HG03439 (cell line): ENCODE measurements around the gene FBXL20.

Experiments used
- ATAC-seq: cut with Tn5 transposase; IDR thresholded peaks from one replicate; pipeline ENCODE4 v1.9.1; 2021; ENCODE audit warnings: mild to moderate bottlenecking, moderate library complexity; ENCODE audit not compliant: unreplicated experiment

Gene FBXL20

DNA sequence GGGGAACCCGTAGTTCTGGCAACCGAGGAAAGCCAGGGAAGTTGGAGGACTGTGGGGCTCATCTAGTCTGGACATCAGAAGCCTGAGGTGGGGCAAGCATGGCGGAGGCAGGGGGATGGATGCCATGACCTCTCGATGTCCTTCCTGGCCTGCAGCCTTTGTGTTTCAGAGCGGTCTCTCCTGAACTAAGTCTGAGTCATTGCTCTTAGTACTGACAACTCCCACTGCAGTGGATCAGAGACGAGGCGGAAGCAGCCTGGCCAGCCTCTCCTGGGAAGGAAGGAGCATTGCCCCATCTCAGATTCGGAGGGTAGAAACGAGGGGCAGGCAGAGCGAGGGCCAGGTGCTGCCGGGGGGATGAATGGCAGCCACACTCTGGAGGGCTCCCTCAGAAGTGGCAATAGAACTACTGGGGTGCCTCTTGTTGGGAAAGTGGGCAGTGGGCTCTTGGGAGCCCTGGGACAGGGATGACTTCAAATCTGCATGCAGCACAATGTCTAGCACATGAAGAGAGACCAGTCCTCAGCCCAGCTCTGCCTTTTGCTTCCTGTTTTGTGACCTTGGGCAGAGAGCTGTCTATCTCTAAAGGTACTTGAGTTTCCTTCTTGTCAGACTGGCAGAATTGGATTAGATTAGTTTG lies 172.0 kb downstream of the FBXL20 start:
- ATAC-seq, result no peak

DNA sequence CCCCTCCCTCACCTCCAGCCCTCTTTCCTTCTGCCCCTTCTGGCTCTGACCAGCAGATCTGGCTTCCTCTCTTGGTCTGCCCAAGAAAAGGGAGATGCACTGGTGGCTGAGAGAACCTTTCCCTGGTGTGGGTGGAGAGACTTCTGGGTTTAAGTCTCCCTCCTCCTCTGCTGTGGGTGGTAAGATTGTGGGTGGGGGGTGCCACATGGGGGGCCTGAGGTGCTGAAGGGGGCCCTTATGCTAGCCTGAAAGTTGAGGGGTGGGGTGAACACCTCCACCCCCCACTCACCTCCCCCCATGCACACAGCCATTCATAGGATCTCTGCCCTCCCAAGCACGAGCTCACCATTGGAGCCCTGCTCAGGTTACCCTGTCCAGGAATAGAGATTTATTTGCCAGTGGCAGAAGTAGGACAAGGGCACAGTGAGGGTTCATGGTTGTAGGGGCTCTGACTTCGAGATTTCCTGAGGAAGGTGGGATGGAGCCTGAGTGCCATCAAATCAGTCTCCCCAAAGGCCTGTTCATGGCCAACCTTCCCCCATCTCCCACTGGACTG lies 174.0 kb downstream of the FBXL20 start:
- ATAC-seq, result no peak

DNA sequence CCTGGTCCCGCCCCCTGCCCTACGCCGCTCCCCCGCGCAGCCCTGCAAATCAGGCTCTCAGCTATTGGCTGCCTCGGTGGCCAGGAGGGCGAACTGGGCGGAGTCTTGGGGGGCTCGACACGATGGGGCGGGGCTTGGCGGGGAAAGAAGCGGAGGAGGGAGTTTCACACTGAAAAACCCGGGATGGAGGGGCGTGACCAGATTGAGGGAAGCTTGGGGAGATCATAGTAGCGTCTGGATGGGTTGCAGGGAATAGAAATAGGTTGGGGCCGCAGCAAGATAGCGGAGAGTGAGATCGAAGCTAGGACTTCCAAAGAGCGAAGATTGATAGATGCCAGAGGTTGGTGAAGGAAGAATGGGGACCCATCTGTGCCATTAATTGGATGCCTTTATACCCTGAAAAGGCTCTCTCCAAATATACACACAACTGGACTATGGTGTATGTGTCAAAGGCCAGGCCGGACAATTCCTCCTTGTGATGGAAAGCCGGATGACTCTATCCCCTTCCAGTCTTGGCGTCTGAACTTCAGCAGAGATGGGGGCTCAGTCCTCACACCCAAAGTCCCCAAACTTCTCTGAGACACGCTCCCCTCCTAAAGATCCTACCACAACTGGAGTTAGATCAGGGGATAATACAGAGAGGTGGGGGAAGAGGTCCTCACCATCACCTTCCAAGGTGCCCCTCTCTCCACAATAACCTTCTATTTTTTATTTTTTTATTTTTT lies 175.3 kb downstream of the FBXL20 start:
- ATAC-seq, result no peak

DNA sequence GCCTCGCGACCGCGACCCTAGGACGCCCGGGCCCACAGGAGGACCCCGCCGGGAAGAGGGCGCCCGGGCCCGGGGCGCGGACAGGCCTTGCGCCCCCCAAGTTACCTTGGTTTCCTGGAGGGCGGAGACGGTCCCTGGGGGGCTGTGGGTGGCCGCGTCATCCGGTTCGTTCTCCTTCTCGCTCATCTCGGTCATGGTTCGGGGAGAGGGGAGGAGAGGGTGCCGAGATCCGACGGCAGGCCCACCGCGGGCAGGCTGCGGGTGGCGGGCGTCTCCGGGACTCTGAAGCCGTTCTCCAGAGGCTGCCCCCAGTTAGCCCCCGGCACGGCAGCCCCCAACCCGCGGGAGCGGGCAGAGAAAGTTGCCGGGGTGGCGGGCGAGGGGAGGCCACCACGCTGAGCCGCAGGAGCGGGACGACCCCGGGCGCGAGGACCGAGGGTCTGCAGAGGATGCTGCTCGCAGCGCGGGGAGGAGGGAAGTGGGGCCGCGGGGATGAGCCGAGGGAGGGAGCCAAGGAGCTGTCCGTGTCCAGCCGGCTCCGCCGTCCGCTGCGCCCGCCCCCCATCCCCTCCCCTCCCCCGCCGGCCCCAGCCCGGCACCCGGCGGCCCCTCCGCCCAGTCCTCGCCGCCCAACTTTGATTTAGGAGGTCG lies 176.0 kb downstream of the FBXL20 start, which contains the start of gene STAC2:
Gene STAC2, minus strand, starts transcription at position 638 of the 651 bp plus-strand sequence. Its CDS starts 443 bp downstream, at position 195.
- ATAC-seq, result no peak

DNA sequence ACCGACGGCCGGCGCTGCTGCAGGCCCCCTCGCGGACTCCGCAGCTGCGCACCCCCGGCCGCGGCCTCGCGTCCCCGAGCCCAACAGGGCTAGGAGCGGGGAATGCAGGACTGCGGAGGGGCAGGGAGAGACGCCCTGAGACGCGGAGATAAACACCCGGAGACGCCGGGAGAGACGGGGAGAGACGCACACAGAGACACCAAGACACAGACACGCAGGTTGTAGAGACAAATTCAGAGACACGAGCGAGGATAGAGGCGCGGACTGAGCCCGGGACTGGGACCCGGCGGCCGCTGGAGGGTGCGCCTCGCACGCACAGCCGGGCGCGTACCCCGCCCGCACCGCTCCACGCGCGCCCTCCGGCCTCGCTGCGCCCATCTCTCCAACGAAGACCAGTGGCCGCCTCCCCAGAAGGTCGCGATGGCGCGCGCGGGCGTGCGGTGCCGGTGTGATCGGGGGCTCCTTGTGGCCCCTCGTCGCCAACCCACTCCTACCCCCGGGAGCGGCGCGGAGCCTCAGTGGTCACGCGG lies 176.6 kb downstream of the FBXL20 start:
- no peak for ATAC-seq

DNA sequence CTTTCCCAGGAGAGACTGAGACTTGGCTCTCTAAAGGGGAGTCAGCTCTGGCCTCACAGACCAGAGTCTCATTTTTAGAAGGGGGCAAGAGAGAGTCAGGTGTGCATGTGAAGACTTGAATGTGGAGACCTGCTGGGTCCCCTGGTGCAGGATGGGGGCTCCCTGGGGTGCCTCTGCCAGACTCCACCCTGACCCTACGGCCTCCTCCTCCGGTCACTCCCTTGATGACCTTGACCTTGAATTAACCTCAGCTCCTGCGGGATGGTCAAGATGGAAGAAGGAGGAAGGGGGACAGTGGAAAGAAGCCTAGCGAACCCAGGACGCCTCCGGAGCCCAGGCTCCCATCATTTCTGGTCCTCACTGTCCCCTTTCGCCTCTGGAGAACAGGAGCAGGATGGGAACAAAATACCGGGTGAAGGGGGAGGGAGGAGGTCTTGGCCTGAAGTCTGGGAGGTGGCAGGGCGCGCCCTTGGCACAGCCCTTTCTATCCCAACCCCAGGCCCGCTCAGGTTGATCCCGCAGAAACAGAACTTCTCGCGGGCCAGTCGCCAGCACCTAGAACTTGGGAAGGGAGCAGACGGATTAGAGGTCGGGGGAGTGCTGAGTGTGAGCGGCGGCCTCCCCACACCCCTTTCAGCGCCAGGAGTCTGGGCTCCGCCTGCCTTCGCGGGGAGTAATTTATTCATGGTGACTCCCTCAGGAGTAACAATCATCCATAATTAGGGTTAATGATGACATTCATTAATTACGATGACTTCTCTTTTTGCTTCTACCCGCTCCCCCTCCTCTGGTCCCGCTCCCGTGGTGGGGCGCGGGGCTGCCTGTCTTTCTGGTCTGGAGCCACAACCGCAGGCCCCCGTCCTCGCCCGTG lies 177.3 kb downstream of the FBXL20 start:
- no peak for ATAC-seq

DNA sequence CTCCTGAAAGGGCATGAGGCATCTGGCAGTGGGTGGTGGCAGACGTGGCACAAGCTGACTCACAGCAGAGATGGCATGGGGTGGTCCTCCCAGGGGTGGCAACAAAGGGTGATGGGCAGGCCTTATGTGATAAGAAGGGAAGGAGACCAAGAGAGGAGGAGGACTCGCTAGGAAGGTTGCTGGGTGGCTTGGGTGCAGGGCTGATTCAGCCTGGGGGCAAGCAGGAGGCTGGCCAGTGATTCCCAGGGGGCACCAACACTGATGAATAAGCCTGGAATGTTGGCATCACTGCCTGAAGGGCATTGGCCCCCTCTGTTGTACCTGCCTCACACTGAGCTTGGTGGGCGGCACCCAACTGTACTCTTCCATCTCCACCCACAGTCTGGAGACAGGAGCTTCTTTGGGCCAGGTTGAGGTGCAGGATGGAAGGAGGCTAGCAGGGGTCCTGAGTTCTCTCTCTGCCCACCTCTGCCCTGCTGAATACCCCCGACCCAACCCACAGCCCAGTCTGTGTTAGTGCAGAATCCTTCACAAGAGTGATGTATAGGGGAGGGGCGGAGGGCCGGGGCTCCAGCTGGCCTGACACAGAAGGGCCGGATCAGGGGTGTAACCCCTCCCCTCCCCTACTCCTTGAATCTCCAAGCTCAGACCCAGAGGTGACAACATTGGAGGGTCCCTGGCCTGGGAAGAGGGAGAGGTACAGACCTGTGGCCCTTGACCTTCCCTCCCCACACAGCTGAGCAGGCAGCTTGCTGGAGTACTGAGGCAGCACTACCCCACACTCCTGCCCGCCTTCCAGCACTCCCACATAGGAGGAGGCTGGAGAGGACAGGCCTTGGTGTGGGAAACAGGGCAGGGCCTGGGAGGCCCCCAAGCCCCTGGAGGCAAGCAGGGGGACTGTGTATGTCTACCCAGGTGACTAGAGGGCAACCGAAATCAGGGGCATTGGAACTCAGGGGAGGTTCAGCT lies 178.3 kb downstream of the FBXL20 start:
- ATAC-seq, result no peak

DNA sequence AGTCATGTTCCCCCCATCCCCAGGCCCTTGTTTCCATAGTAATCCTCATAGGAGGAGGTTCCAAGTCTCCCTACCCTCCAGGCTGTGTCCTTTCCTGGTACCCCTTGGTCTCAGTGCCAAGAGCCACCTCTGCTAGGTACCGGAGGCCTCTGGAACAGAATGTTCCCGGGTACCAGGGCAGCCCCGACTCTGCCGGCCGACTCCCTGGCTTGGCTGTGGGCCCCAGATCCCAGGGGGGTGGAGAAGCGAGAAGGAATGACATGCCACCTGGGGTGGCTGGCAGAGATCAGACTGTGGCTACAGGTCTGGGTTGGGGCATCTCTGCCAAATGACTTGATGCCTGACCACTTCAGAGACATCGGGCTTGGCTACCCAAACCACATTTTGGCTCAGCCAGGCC lies 179.3 kb downstream of the FBXL20 start:
- ATAC-seq, result no peak

DNA sequence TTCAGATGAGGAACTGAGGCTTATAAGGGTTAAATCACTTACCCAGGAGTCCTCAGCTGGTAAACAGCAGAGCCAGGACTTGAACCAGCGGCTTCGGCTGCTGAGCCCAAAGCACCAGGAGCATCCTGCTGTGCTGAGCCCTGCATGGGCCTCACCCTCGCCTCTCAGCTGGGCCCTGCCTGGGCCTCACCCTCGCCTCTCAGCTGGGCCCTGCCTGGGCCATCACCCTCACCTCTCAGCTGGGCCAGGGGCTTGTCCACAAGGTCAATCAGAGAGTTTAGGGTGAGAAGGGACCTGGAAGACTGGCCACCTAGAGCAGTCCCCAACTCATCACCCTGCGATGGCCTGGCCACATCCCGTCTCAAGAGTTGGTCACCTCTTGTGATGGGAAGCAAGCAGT lies 179.9 kb downstream of the FBXL20 start:
- ATAC-seq, result no peak

DNA sequence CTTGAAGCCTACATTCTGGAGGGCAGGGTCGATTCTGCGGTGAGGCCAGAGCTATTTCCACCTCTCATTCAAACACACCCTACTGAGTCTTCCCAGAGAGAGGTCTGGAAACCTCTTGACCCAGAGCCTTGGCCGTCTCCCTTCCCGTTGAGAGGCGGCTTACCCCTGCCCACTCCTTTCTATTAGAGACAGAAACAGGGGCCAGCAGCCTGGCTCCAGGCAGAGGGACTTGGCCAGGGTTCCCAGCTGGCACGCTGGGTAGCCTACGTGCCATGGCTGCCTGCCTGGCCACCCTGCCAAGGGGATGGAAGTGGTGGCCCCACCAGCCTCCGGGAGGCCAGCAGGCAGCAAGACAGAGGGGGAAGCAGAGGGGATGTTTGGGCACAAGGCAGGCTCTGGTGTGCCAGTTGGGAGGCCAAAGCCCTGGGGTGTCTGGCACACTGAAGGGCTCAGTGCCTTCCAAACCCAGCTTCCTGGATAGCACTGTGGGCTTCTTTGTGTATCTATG lies 181.7 kb downstream of the FBXL20 start:
- no peak for ATAC-seq

DNA sequence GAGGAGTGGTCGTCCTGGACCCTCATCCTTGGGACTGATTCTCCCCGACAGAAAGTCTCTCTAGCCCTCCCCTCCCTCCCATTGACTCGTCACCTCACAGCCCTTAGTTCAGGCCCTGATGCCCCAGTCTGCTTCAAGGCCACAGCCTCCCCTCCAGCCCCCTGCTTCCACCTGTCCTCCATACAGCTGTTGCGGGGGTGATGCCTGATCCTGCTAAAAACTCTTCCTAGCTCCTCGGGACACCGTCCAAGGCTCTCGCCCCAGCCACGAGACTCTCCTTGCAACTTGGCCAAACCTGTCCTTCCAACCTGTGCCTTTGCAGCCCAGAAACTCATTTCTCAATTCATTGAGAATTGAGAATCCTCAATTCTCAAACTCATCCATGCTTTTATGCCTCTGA lies 182.5 kb downstream of the FBXL20 start:
- ATAC-seq, result no peak

DNA sequence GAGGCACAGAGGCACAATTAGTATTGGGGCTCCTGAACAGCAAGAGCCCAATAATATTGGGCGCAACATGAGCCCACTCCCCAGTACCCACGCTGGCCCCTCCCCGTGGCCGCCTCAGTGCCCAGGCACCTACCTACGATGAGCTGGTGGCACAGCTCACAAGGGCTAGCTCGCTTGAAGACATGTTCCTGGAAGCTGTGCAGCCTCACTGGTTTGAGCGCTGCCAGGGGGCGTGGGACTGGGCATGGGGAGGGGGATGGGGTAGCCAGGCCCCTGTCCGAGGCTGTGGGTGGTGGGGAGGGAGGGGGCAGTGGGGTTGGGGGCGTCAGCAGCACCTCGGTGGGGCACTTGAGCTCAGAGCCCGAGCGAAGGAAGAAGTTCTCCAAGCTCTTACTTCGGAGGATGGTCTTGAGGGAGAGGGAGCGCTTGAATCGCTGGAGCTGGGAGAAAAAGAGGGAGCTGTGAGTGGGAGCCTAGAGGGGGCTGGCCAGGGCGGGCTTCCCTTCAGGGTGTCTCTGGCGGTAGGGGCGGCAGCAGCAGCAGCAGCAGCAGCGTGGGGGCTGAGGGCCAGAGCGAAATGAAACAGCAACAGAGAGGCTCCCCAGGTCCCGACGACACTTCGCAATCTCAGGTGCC lies 183.6 kb downstream of the FBXL20 start:
- no peak for ATAC-seq

DNA sequence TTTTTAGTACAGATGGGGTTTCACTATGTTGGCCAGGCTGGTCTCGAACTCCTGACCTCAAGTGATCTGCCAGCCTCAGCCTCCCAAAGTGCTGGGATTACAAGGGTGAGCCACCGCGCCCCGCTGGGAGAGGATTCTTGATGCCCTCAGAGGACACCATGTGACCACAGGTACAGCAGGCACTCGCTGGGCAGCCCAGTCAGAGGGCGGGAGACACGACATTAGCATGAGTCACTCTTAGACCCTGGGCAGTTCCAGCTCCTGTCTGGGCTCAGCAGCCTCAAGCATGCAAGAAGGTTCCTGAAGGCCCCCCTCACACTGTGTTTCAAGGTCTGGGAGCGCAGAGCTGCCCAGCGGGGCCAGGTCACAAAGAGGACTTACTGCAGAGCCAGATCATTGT lies 187.6 kb downstream of the FBXL20 start:
- ATAC-seq, result no peak

DNA sequence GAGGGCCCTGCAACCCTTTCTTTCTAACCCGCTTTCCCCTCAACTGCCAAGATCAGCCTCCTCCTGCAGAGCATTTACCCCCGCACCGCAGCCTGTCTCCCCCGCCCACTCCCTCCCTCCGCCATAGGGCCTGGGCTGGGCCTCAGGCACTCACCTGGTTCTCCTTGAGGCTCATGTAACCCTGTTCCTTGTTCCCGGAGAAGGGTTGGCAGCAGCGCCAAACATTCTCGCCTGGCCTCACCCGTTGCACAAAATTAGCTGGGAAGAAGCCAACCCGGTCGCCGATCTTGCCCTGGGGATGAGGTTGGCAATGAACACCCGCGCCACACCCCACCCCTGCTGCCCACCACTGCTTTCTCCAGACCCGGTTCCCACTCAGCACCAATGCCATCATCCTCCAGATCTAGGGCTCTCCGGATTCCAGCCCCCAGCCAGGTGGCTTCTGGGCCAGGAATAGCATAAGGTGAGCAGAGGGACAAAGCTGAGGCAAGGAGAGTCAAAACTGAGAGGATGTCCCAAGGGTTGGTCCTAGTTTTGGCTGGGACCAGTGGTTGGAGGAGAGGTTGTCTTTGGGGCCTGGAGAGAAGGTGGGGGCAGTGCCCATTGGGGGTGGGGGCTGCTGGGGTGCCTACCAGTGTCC lies 188.5 kb downstream of the FBXL20 start:
- no peak for ATAC-seq

DNA sequence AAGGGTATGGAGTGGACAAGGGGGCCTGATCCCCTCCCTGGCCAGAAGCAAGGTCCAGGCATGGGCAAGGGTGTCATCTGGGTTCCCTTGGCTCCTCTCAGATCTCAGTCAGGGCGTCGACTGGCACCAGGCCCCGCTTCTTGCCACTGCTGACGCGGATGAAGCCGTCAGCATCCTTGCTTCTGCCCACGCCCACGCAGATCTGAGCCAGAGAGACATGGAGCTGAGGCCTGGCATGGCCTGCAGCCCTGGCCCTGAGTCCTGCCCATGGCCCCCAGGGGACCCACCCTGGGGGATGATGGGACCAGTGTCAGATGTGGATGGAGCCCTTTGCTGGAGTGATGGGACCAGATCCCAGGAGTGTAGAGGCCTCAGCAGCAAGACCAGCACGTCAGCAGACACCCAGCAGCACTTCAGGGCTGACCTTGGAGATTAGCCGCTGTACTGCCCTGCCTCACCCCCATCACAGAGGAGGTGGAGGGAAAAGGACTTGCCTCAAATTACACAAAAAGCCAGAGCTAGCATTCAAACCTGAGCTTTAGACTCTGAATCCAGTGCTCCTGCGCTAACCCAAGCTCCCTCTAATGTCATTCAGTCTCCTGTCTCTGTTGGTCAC lies 189.1 kb downstream of the FBXL20 start:
- no peak for ATAC-seq

DNA sequence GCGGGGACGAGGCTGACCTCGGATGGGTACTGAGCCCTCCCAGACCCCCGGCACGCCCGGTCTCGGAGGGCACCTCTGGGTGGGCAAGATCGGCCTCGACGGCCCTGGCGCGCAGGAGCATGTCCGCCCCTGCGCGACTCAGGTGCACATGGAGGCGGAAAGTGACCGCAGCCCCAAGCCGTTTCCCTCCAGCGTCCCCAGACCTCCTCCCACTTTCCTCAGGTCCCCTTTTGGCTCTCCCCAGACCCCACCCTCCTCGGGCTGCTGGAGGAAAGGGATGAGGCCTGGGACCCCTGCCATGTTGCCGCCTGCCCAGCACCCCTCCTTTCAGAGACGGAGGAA lies 191.4 kb downstream of the FBXL20 start:
- ATAC-seq, result no peak

DNA sequence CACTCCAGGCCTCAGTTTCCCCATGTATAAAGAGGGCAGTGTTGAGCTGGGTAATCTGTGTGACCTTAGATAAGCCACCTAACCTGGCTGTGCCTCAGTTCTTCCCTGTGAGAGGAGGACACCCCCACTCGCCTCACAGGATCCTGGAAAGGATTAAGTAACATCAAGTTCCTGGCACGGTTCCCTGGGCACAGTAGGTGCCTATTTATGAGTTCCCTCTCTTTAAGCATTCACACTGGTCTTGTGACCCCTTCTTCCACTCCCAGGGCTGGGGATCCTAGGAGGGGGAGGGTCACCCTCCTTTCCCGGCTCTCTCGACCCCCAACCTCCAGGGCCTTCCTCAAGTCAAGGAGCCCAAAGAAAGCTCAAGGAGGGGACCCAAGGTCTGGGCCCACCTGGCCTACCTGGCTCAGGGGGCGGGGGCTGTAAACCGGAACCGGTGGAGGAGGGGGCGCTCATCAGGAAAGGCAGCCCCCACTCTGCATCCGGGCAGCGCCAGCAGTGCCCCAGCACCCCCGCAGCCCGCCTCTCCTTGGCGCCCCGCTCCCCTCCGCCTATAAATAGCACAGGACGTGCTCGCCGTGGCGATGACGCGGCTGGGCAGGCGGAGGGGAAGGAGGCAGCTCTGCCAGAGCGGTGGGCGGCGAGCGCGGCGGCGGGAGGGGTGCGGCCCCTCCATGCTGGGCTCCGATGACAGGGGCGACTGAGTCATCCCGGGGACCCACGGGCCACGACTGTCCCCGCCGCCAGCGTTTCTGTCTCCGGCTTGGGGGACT lies 191.9 kb downstream of the FBXL20 start:
- no peak for ATAC-seq
